Endothelial cell of umbilical vein (primary cell): Measurements from ENCODE around the gene C1QBP. TPM values are rescaled to one million over a fixed set of nuclear protein-coding genes. Genes with fewer than 3 reads are reported as not detected.
A peak's percentile ranks its signal among the peaks of the same experiment; 100 is the strongest.

Experiments used
- BruUV-seq: library from RNA; stranded (reverse); fragments of 400-500 nt; replicated peaks from 2 replicates; lab custom pipeline; 2021; lab: Mats Ljungman, UMichigan
- CTCF ChIA-PET: fragments of 300-600, 350-600 bp; sonication (Branson Sonifier 250); formaldehyde crosslinking; loops from one replicate; lab custom pipeline; 2021; ENCODE audit warnings: antibody characterized with exemption, inconsistent platforms; lab: Charles Lee
- POLR2A ChIA-PET: fragments of 300-600, 350-600 bp; sonication (Branson Sonifier 250); formaldehyde crosslinking; loops from one replicate; lab custom pipeline; 2021; ENCODE audit warnings: antibody characterized with exemption, inconsistent platforms; lab: Charles Lee
- DNase-seq: peaks from one replicate; pipeline ENCODE4 v3.0.0-alpha.2; 2011; ENCODE audit warnings: low read depth, low spot score
- FAIRE-seq: peaks from 2 replicates; lab custom pipeline; 2011; peaks lifted over from hg19 to GRCh38; lab: Jason Lieb, UNC
- H2AFZ ChIP-seq: 2 replicates; pipeline ENCODE4 v1.6.0; 2012; ENCODE audit warnings: low read depth, low read length, control low read depth, inconsistent platforms
- H3K27ac ChIP-seq: 2 replicates; pipeline ENCODE4 v1.5.1; 2011; ENCODE audit warnings: low read depth, mild to moderate bottlenecking, control low read depth, low read length, moderate library complexity; ENCODE audit not compliant: insufficient read depth
- H3K27me3 ChIP-seq, 2 experiments: 2 replicates each; pipeline versions ENCODE4 v1.6.0 to v1.6.1; 2011; ENCODE audit warnings: low read length in 2 of 2, mixed read lengths in 1 of 2; ENCODE audit not compliant: control insufficient read depth in 2 of 2, insufficient read depth in 2 of 2
- H3K36me3 ChIP-seq, 2 experiments: 2 replicates in 1 of 2; 3 replicates in 1 of 2; pipeline ENCODE4 v1.5.1; 2011; ENCODE audit warnings: low read length in 2 of 2, mild to moderate bottlenecking in 1 of 2, moderate library complexity in 1 of 2; ENCODE audit not compliant: control insufficient read depth in 2 of 2, insufficient read depth in 2 of 2; ENCODE audit errors: extremely low read depth in 1 of 2
- H3K4me1 ChIP-seq: 3 replicates; pipeline ENCODE4 v1.5.1; 2011; ENCODE audit warnings: mild to moderate bottlenecking, low read length; ENCODE audit not compliant: control insufficient read depth, insufficient read depth; ENCODE audit errors: extremely low read depth
- H3K4me2 ChIP-seq: 2 replicates; pipeline ENCODE4 v1.6.1; 2011; ENCODE audit warnings: low read length, control low read depth, mixed read lengths; ENCODE audit not compliant: insufficient read depth
- H3K4me3 ChIP-seq, 3 experiments: fragments of 200-600 bp in 1 of 3; sonication (generic), shearing (Covaris generic) in 1 of 3; replicated peaks in 1 of 3; 2 replicates each; pipeline ENCODE4 v1.5.1; 2011 to 2016; ENCODE audit warnings: control low read depth in 3 of 3, low read length in 3 of 3, mild to moderate bottlenecking in 2 of 3, inconsistent platforms in 1 of 3, low read depth in 1 of 3, moderate library complexity in 1 of 3; ENCODE audit not compliant: insufficient read depth in 1 of 3
- H3K79me2 ChIP-seq: 2 replicates; pipeline ENCODE4 v1.6.0; 2012; ENCODE audit warnings: low read length, inconsistent platforms; ENCODE audit not compliant: control insufficient read depth, insufficient read depth
- H3K9ac ChIP-seq: replicated peaks from 2 replicates; pipeline ENCODE3; 2011; ENCODE audit warnings: low read length, control low read depth; ENCODE audit not compliant: insufficient read depth; ENCODE audit errors: extremely low read depth
- H3K9me1 ChIP-seq: replicated peaks from 3 replicates; pipeline ENCODE4 v1.6.0; 2011; ENCODE audit warnings: mild to moderate bottlenecking, low read length; ENCODE audit not compliant: control insufficient read depth, insufficient read depth; ENCODE audit errors: extremely low read depth
- H3K9me3 ChIP-seq: replicated peaks from 2 replicates; pipeline ENCODE4 v1.5.1; 2012; ENCODE audit warnings: low read length, inconsistent platforms; ENCODE audit not compliant: control insufficient read depth, insufficient read depth
- H4K20me1 ChIP-seq: replicated peaks from 2 replicates; pipeline ENCODE3; 2011; ENCODE audit warnings: mild to moderate bottlenecking, low read length; ENCODE audit not compliant: control insufficient read depth, insufficient read depth; ENCODE audit errors: extremely low read depth
- EZH2 ChIP-seq: IDR thresholded peaks from 2 replicates; pipeline ENCODE4 v1.6.1; 2012; ENCODE audit warnings: borderline replicate concordance, low read depth, mild to moderate bottlenecking, moderate library complexity, low read length, inconsistent platforms; ENCODE audit not compliant: severe bottlenecking
- JUN ChIP-seq: IDR thresholded peaks from 2 replicates; pipeline ENCODE4 v1.6.1; 2011; ENCODE audit warnings: borderline replicate concordance, low read depth; ENCODE audit not compliant: insufficient read length, insufficient read depth
- MAX ChIP-seq: IDR thresholded peaks from 2 replicates; pipeline ENCODE4 v1.6.1; 2011; ENCODE audit not compliant: insufficient read depth, insufficient read length
- MYC ChIP-seq: IDR thresholded peaks from one replicate; pipeline ENCODE4 v1.6.1; 2011; ENCODE audit warnings: mild to moderate bottlenecking, low read depth, low read length
- dilution Hi-C: fragments of 300-500 bp; cut with MboI; formaldehyde crosslinking; loops from one replicate; pipeline ENCODE4 v1.15.0; 2019; ENCODE audit warnings: low sequenced_read_pairs; ENCODE audit not compliant: extremely low pct_ligation_motif_present
- intact Hi-C: fragments of 100-400 bp; cut with micrococcal nuclease; formaldehyde crosslinking; loops from one replicate; pipeline ENCODE4 v1.10.0; 2022
- polyA plus RNA-seq, 4 experiments: library from polyadenylated mRNA; depleted of rRNA in 3 of 4; stranded (reverse) in 3 of 4; unstranded in 1 of 4; fragments of >200 nt; gene quantifications; 2 replicates each; pipeline versions ENCODE4 v1.2.1 to v1.2.3, GENCODE V29; 2011 to 2012; ENCODE audit warnings: missing spikeins in 1 of 4
- total RNA-seq: library from RNA; stranded (reverse); gene quantifications from 2 replicates; pipeline ENCODE4 v1.2.3, GENCODE V29; 2021

The C1QBP gene
- total and polyA plus RNA-seq, 2 donors (not counting 3 experiments of a cell fraction or from before 2014, with no cell fraction given): 144 to 218 TPM

- no peaks in the 10 kb centered on the region for H3K9me3 ChIP-seq
- no peak overlapping the region for H2AFZ ChIP-seq
- no peaks in the 10 kb centered on the region for H3K27me3 ChIP-seq
- no peak overlapping the region for H3K27ac ChIP-seq
- TSS peak; percentile 0 for BruUV-seq
- H3K36me3 ChIP-seq: peaks cover 5 to 16% of the 10 kb centered on the region in 2 experiments
- H3K4me3 ChIP-seq: no peak overlapping the region
- H3K4me1 ChIP-seq: peaks cover 20% of the 10 kb centered on the region
- TF ChIP-seq MYC (no peak), MAX (no peak), JUN (no peak), EZH2 (no peak)
- ChIA-PET CTCF (interaction anchor here (1.0 kb wide), 1 partner anchor 50 kb away, joined by 3 read pairs; the partner anchor contains the start of gene C1QBP), POLR2A (interaction anchor here (0.5 kb wide), 1 partner anchor 9 kb away, joined by 4 read pairs; no protein-coding TSS in a partner anchor)
- H3K9ac ChIP-seq: no peak overlapping the region
- no peak for FAIRE-seq
- dilution Hi-C loops: no loop called here
- intact Hi-C loops: loop anchor here (5.0 kb wide), 1 partner anchor 954 kb away; the partner anchor contains the start of gene PIMREG
- H3K4me2 ChIP-seq: no peak overlapping the region
- peaks cover 45% of the 10 kb centered on the region for H3K79me2 ChIP-seq
- DNase-seq: no peak
- H3K9me1 ChIP-seq: no peaks in the 10 kb centered on the region
- no peaks in the 10 kb centered on the region for H4K20me1 ChIP-seq
Measured at GRCh38 chr17:5488752-5489151, 49.8 kb upstream of the C1QBP start.
